BJ (cell line): ENCODE results near the gene PRKG1. TPM values are rescaled to one million over a fixed set of nuclear protein-coding genes. Genes with fewer than 3 reads are reported as not detected.

Experiments
- CTCF ChIA-PET: fragments of 350-600 bp; formaldehyde crosslinking; extraction: SDS; loops from one replicate; lab custom pipeline; 2021; ENCODE audit warnings: antibody characterized with exemption, inconsistent platforms; lab: Yijun Ruan, JAX
- POLR2A ChIA-PET: fragments of 300-600 bp; sonication (Branson Sonifier 250); formaldehyde crosslinking; extraction: SDS; loops from one replicate; lab custom pipeline; 2021; ENCODE audit warnings: antibody characterized with exemption; lab: Charles Lee
- DNase-seq: peaks from one replicate; pipeline ENCODE4 v3.0.0-alpha.2; 2011; ENCODE audit warnings: low read depth
- H3K27me3 ChIP-seq: 2 replicates; pipeline ENCODE4 v1.6.0; 2011; ENCODE audit warnings: low read length; ENCODE audit not compliant: control insufficient read depth, insufficient read depth
- H3K36me3 ChIP-seq: 2 replicates; pipeline ENCODE4 v1.5.1; 2011; ENCODE audit warnings: low read length; ENCODE audit not compliant: control insufficient read depth, insufficient read depth
- H3K4me3 ChIP-seq: 2 replicates; pipeline ENCODE4 v1.5.1; 2011; ENCODE audit warnings: low read depth, mild to moderate bottlenecking, control low read depth, low read length
- CTCF ChIP-seq: IDR thresholded peaks from 2 replicates; pipeline ENCODE4 v1.5.1; 2011; ENCODE audit warnings: low read depth, mild to moderate bottlenecking, control low read depth, inconsistent platforms, low read length, moderate library complexity; ENCODE audit not compliant: insufficient read depth
- polyA plus RNA-seq: library from polyadenylated mRNA; depleted of rRNA; stranded (reverse); fragments of >200 nt; gene quantifications from 2 replicates; pipeline ENCODE4 v1.2.3, GENCODE V29; 2011

The PRKG1 gene
- polyA plus RNA-seq, 1 experiment, result 9.7 TPM

- no peak for TF ChIP-seq CTCF
- DNase-seq, result no peak
- Histone ChIP-seq H3K36me3 (no peaks in the 10 kb centered on the region), H3K4me3 (no peak overlapping the region), H3K27me3 (no peaks in the 10 kb centered on the region)
- POLR2A ChIA-PET, result no interaction called here
- CTCF ChIA-PET, result interaction anchor here (0.8 to 1.5 kb wide), 3 partner anchors 9 to 41 kb away, joined by 3 to 4 read pairs (median 3); no protein-coding TSS in a partner anchor
Observed at GRCh38 chr10:51759896-51760534, 685.7 kb downstream of the PRKG1 start.

GRCh38 chr10:51760864-51761640 lies 686.8 kb downstream of the PRKG1 start:
- ChIA-PET POLR2A (no interaction called here), CTCF (no interaction called here)
- no peak for TF ChIP-seq CTCF
- Histone ChIP-seq H3K4me3 (no peak overlapping the region), H3K27me3 (no peaks in the 10 kb centered on the region), H3K36me3 (no peaks in the 10 kb centered on the region)
- no peak for DNase-seq

- Histone ChIP-seq H3K4me3 (no peak overlapping the region), H3K36me3 (no peaks in the 10 kb centered on the region), H3K27me3 (no peaks in the 10 kb centered on the region)
- POLR2A ChIA-PET, result no interaction called here
- no peak for TF ChIP-seq CTCF
- DNase-seq, result no peak
- CTCF ChIA-PET, result interaction anchor here (0.9 to 1.9 kb wide), 3 partner anchors 10 to 829 kb away, joined by 3 to 6 read pairs (median 4); no protein-coding TSS in a partner anchor
Observed at GRCh38 chr10:51763746-51764145, 689.5 kb downstream of the PRKG1 start.

GRCh38 chr10:51765284-51765971 lies 691.1 kb downstream of the PRKG1 start:
- Histone ChIP-seq H3K4me3 (no peak overlapping the region), H3K27me3 (no peaks in the 10 kb centered on the region), H3K36me3 (no peaks in the 10 kb centered on the region)
- ChIA-PET POLR2A (no interaction called here), CTCF (interaction anchor here (1.9 kb wide), 1 partner anchor 8 kb away, joined by 6 read pairs; no protein-coding TSS in a partner anchor)
- no peak for DNase-seq
- no peak for TF ChIP-seq CTCF
